Subcutaneous abdominal adipose tissue (tissue), 5 donors: ENCODE measurements around the gene THSD8.
A peak's percentile ranks its signal among the peaks of the same experiment; 100 is the strongest.

Experiments used
- H3K27ac ChIP-seq: one replicate; pipeline ENCODE4 v1.7.0; 2013; ENCODE audit warnings: low read depth, mild to moderate bottlenecking, inconsistent platforms, low read length, moderate library complexity
- H3K27me3 ChIP-seq, 5 donors: one replicate each; pipeline ENCODE4 v1.7.0; 2013; ENCODE audit warnings: low read length in 5 of 5, inconsistent platforms in 1 of 5; ENCODE audit not compliant: control insufficient read depth in 5 of 5, insufficient read depth in 4 of 5
- H3K36me3 ChIP-seq, 5 donors: one replicate each; pipeline ENCODE4 v1.7.0; 2013; ENCODE audit warnings: low read length in 5 of 5; ENCODE audit not compliant: control insufficient read depth in 5 of 5, insufficient read depth in 5 of 5
- H3K4me1 ChIP-seq, 5 donors: one replicate each; pipeline ENCODE4 v1.7.0; 2013; ENCODE audit warnings: low read length in 5 of 5, mild to moderate bottlenecking in 3 of 5, moderate library complexity in 1 of 5; ENCODE audit not compliant: control insufficient read depth in 5 of 5, insufficient read depth in 5 of 5
- H3K4me3 ChIP-seq, 5 donors: one replicate each; pipeline ENCODE4 v1.7.0; 2013; ENCODE audit warnings: low read length in 5 of 5, low read depth in 1 of 5
- H3K9ac ChIP-seq, 5 donors: one replicate each; pipeline ENCODE4 v1.7.0; 2013; ENCODE audit warnings: low read length in 5 of 5, mild to moderate bottlenecking in 4 of 5, moderate library complexity in 3 of 5
- H3K9me3 ChIP-seq, 5 donors: one replicate each; pipeline ENCODE4 v1.7.0; 2013; ENCODE audit warnings: low read length in 5 of 5; ENCODE audit not compliant: control insufficient read depth in 5 of 5
- donor health status: healthy.
- donor health status: healthy.
- donor health status: healthy.
- donor health status: healthy.
- donor health status: healthy.

The THSD8 gene

DNA sequence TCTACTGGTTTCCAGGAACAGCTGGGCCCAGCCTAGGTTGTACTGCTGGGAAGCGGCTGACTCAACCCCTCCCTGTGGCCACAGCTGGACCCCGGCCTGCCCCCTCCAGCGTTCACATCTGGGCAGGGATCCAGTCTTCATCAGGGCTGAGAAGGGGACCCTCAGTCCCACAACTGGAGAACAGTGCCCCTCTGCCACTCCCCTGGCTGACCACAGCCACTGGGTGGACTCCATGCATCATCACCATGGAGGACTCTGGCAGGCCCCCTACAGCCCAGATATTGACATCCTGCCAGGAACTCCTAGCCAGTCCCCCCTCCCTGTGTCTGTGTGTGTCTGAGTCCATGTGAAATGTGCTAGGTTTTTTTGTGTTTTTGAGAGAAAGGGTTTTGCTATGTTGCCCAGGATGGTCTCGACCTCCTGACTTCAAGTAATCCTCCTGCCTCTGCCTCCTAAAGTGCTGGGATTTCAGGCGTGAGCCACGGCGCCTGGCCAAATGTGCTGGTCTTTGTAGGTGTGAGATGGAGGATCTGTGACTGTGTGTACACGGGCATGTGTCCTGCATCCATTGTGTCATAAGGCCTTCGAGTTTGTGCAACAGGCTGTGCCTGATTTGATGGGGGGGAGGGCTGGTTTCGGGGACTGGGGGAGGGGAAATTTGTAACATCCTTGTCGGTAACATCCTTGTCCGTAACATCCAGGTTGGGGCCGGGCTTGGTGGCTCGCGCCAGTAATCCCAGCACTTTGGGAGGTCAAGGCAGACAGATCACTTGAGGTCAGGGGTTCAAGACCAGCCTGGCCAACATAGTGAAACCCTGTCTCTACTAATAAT, 22.5 kb upstream of the THSD8 start:
- Histone ChIP-seq H3K9ac (peak overlapping the region in 4 of 5 donors; percentile 81 to 91 (median 82)), H3K9me3 (no peaks in the 10 kb centered on the region), H3K27ac (peak overlapping the region; percentile 98), H3K4me3 (peak overlapping the region in 3 of 5 donors; percentile 66 to 80 (median 67)), H3K27me3 (peaks cover 0 to 3% (median 0%) of the 10 kb centered on the region in 5 donors), H3K4me1 (peaks cover 12 to 70% (median 50%) of the 10 kb centered on the region in 5 donors), H3K36me3 (no peaks in the 10 kb centered on the region)

DNA sequence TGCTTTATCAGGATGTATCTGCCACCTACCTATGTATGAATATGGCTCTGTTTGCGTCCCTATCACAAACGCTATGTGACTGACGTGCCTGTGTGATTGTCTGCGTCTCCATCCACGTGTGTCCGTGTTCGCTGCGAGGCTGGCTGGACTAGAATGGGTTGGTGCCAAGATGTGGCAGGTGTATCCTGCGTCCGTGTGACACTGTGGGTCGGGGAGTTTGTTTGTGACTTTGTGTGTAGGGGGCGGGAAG, 19.8 kb upstream of the THSD8 start:
- H3K36me3 ChIP-seq = no peaks in the 10 kb centered on the region
- peaks cover 0 to 3% (median 0%) of the 10 kb centered on the region in 5 donors for H3K27me3 ChIP-seq
- H3K4me1 ChIP-seq = peaks cover 21 to 84% (median 68%) of the 10 kb centered on the region in 5 donors
- peak overlapping the region; percentile 6 to 82 (median 72) for H3K9ac ChIP-seq
- peak overlapping the region; percentile 53 to 88 (median 64) for H3K4me3 ChIP-seq
- peak overlapping the region; percentile 100 for H3K27ac ChIP-seq
- H3K9me3 ChIP-seq = no peaks in the 10 kb centered on the region

DNA sequence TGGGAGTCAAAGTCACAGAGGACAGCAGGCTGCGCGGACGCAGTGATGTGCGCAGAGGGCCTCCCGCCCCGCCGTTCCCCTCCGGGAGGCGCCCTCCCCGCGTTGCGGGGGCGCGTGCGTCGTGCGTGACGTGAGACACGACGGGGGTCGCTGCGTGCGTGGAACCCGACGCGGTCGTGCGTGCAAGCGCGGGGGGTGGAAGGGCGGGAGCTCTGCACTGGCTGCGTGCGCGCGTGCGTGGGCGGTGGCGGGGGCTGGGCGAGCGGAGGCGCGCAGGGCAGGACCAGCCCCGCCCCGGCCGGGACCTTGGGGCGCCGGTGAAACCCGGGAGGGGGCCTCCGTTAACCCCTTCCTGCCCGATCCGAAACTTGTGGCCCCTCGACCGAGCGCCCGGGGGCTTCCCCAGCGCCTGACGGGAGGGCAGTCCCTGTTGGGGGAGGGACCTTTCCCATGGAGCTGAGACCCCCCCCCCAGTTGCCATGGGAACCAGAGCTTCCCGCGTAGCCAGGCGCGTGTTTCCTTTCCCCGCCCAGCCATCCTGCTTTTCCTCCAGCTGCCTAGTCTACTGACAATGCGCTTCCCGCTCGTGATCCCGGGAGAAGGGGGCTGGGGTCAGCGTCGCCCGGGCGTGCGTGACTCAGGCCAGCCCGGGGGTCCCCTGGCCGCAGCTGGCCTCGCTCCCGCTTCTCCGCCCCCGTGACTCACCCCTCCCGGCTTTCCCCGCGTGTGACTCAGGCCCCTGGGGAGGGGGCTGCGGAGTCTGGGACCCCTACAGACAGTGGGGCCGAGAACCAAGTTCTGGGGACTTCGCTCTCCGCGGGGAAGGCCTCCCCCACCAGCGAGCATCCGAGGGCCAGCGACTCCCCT, 19.2 kb upstream of the THSD8 start:
- Histone ChIP-seq H3K9ac (peak overlapping the region; percentile 6 to 82 (median 72)), H3K27me3 (peaks cover 0 to 3% (median 0%) of the 10 kb centered on the region in 5 donors), H3K4me1 (peaks cover 21 to 84% (median 65%) of the 10 kb centered on the region in 5 donors), H3K36me3 (no peaks in the 10 kb centered on the region), H3K9me3 (no peaks in the 10 kb centered on the region), H3K4me3 (peak overlapping the region; percentile 53 to 88 (median 64)), H3K27ac (peak overlapping the region; percentile 100)

DNA sequence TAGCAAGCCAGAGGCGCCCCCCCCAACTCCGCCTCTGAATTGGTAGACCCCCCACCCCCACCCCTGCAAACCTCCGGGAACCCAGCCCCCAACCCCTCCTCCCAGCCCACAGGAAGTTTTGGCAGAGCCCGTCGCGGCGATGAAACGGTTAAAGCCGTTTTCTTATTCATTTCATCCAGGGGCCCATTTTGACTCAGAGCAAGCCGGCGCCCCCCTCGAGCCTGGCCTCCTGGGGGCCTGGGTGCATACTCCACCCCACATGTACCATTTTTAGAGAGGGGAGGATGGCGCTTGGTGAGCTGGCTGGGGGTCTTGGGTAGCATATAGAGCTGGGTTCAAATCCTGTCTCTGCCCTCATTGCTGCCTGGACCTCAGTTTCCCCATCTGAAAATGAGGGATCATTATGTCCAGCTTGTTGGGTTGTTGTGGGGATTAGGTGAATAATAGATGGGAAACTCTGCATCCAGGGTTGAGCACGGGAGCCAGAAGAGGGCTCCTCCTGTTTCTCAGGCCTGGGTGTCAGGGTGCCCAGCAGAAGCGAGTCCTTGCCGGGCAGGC, 18.5 kb upstream of the THSD8 start:
- H3K4me3 ChIP-seq = peak overlapping the region in 3 of 5 donors; percentile 32 to 70 (median 62)
- no peaks in the 10 kb centered on the region for H3K9me3 ChIP-seq
- no peaks in the 10 kb centered on the region for H3K27me3 ChIP-seq
- H3K4me1 ChIP-seq = peaks cover 19 to 84% (median 64%) of the 10 kb centered on the region in 5 donors
- H3K36me3 ChIP-seq = no peaks in the 10 kb centered on the region
- peak overlapping the region; percentile 47 to 85 (median 64) for H3K9ac ChIP-seq
- peak overlapping the region; percentile 100 for H3K27ac ChIP-seq

DNA sequence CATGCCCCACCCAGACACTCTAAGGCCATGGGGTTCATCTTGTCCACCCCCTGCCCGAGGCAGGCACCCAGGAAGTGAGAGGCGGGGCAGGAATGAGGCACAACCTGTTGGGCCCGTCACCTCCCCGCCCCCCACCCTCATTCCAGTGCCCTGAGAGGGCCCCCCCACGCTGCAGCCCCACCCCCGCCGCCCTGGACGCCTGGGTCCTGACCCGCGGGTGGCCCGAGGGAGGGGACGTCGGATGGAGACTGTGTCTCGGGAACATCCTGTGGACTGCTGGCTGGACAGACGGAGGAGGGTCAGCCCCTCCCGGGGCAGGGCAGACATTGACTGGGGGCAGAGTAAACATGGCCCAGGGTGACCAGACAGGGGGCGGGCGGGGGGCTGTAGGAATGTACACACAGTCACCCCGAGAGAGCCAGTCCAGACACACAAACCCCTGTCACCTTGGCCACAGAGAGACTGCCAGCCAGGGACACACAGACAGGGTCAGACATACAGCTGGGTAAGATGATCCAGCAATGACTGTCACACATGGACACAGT, 17.9 kb upstream of the THSD8 start:
- Histone ChIP-seq H3K27me3 (no peaks in the 10 kb centered on the region), H3K27ac (peak overlapping the region; percentile 100), H3K9me3 (no peaks in the 10 kb centered on the region), H3K9ac (peak overlapping the region; percentile 47 to 85 (median 64)), H3K4me1 (peaks cover 22 to 84% (median 64%) of the 10 kb centered on the region in 5 donors), H3K4me3 (peak overlapping the region in 3 of 5 donors; percentile 32 to 59 (median 54)), H3K36me3 (no peaks in the 10 kb centered on the region)

DNA sequence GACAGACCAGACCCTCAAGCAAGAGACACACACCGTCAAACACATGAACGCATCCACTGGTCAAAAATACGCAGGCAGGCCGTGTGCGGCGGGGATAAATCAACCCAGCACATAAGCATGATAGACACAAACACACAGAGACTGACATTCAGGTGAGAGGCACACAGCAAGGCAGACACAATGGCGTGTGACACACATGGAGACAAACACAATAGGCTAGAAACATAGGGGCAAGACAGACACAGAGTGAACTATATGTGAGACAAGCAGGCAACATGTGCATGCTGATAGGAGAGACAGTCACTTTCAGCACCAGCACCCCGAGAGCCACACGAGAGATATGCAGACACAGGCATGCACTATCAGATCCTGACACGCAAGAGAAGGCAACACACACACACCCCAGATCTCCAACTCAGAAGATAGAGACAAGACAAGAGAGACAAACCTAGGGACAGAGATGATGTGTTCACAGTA, 17.4 kb upstream of the THSD8 start:
- H3K4me3 ChIP-seq = peak overlapping the region in 4 of 5 donors; percentile 3 to 59 (median 40)
- H3K27me3 ChIP-seq = no peaks in the 10 kb centered on the region
- H3K4me1 ChIP-seq = peaks cover 25 to 84% (median 64%) of the 10 kb centered on the region in 5 donors
- peak overlapping the region; percentile 100 for H3K27ac ChIP-seq
- H3K9me3 ChIP-seq = no peaks in the 10 kb centered on the region
- peak overlapping the region in 2 of 5 donors; percentile 53 to 75 for H3K9ac ChIP-seq
- no peaks in the 10 kb centered on the region for H3K36me3 ChIP-seq

DNA sequence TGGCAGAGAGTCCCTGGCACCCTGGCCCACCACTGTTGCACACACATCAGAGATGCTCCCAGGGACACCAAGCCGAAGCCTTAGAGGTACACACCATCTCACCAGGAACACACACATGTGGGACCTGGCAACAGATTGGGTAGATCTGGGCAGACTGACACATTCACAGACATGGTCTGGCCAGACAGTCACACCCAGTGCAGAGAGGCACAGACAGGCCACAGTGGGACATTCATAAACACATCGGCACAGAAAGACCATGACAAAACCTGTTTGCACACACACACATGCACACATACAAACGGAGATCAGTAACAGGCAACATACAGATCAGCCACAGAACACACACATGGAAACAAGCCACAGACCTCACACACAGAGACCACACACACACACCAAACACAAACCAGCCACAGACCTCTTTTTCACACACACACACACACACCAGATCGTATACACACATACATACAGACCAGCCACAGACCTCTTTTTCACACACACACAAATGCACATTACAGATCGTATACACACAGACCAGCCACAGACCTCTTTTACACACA, 16.9 kb upstream of the THSD8 start:
- H3K27me3 ChIP-seq = no peaks in the 10 kb centered on the region
- peak overlapping the region; percentile 100 for H3K27ac ChIP-seq
- peaks cover 25 to 80% (median 61%) of the 10 kb centered on the region in 5 donors for H3K4me1 ChIP-seq
- H3K9me3 ChIP-seq = no peaks in the 10 kb centered on the region
- H3K9ac ChIP-seq = peak overlapping the region in 4 of 5 donors; percentile 0 to 75 (median 60)
- no peaks in the 10 kb centered on the region for H3K36me3 ChIP-seq
- H3K4me3 ChIP-seq = peak overlapping the region in 4 of 5 donors; percentile 3 to 59 (median 40)

DNA sequence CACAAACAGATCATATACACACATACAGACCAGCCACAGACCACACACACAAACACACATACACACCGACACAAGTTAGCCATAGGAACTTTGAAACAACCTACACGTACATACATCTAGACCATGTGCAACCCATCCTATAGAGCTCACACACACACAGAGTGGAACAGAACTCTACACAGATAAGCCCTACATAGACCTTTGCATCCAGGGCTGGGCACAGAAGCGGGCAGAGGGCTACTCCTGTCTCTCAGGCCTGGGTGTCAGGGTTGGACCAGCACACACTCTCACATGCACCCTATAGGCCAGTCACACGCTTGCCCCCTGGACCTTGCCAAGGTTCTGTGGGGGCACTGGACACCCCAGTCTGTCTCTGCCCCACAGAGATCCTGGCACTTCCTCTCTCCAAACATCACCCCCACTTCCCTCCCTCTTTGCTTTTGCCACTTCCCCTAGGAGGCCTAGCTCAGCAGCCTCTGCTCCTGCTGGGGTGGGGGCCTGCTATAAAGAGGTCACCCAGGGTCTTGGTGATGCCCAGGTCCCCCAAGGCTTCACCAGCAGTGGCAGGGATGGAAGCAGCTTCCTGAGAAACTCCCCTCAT, 16.3 kb upstream of the THSD8 start:
- Histone ChIP-seq H3K4me1 (peaks cover 26 to 85% (median 64%) of the 10 kb centered on the region in 5 donors), H3K9me3 (no peaks in the 10 kb centered on the region), H3K4me3 (peak overlapping the region in 4 of 5 donors; percentile 3 to 59 (median 40)), H3K27ac (peak overlapping the region; percentile 100), H3K9ac (peak overlapping the region; percentile 0 to 75 (median 66)), H3K36me3 (no peaks in the 10 kb centered on the region), H3K27me3 (no peaks in the 10 kb centered on the region)
